Calu3 (cell line): ENCODE results near the gene P2RY2. TPM values are rescaled to one million over a fixed set of nuclear protein-coding genes. Genes with fewer than 3 reads are reported as not detected.

ENCODE experiments used
- BruUV-seq: library from RNA; stranded (reverse); fragments of 400-500 nt; replicated peaks from 2 replicates; lab custom pipeline; 2021; lab: Mats Ljungman, UMichigan
- CTCF ChIA-PET: fragments of 300-600 bp; sonication (Branson Sonifier 250); formaldehyde crosslinking; loops from one replicate; lab custom pipeline; 2022; ENCODE audit warnings: antibody characterized with exemption; lab: Charles Lee
- DNase-seq: peaks from one replicate; pipeline ENCODE4 v3.0.0; 2022
- H3K27ac Mint-ChIP-seq: one replicate; pipeline ENCODE4 v1.8.0; 2022; ENCODE audit warnings: mixed read lengths; ENCODE audit not compliant: unreplicated experiment
- H3K27me3 Mint-ChIP-seq: one replicate; pipeline ENCODE4 v1.8.0; 2022; ENCODE audit warnings: mixed read lengths; ENCODE audit not compliant: unreplicated experiment
- H3K36me3 Mint-ChIP-seq: one replicate; pipeline ENCODE4 v1.8.0; 2022; ENCODE audit warnings: mild to moderate bottlenecking, moderate library complexity, mixed read lengths; ENCODE audit not compliant: insufficient read depth, unreplicated experiment
- H3K4me1 Mint-ChIP-seq: one replicate; pipeline ENCODE4 v1.8.0; 2022; ENCODE audit warnings: mild to moderate bottlenecking, low read depth, mixed read lengths; ENCODE audit not compliant: unreplicated experiment
- H3K4me3 Mint-ChIP-seq: one replicate; pipeline ENCODE4 v1.8.0; 2022; ENCODE audit warnings: mild to moderate bottlenecking, low read depth, moderate library complexity, mixed read lengths; ENCODE audit not compliant: unreplicated experiment
- H3K9me3 Mint-ChIP-seq: one replicate; pipeline ENCODE4 v1.8.0; 2022; ENCODE audit warnings: low read depth, mixed read lengths; ENCODE audit not compliant: unreplicated experiment
- CTCF ChIP-seq: fragments of 200-600 bp; IDR thresholded peaks from one replicate; pipeline ENCODE4 v1.8.0; 2022; ENCODE audit warnings: antibody characterized with exemption; ENCODE audit not compliant: unreplicated experiment
- intact Hi-C: fragments of 100-400 bp; cut with micrococcal nuclease; formaldehyde crosslinking; loops from one replicate; pipeline ENCODE4 v1.10.0; 2022; ENCODE audit not compliant: unreplicated experiment
- total RNA-seq: library from RNA; stranded (reverse); gene quantifications from 2 replicates; pipeline ENCODE4 v1.2.3, GENCODE V29; 2022

The P2RY2 gene
- total RNA-seq, 1 experiment from 2014 or later, result 1.6 TPM

GRCh38 chr11:73199446-73199845 is 18.6 kb upstream of the P2RY2 start:
- CTCF ChIA-PET, result interaction anchor here (0.6 kb wide), 1 partner anchor 290 kb away, joined by 4 read pairs; no protein-coding TSS in a partner anchor
- Mint-ChIP-seq H3K4me1 (peaks cover 40% of the 10 kb centered on the region), H3K27me3 (no peaks in the 10 kb centered on the region), H3K4me3 (no peak overlapping the region), H3K9me3 (no peaks in the 10 kb centered on the region), H3K36me3 (peaks cover 5% of the 10 kb centered on the region), H3K27ac (no peak overlapping the region)
- no TSS peak for BruUV-seq
- intact Hi-C loops, result no loop called here
- no peak for DNase-seq
- TF ChIP-seq CTCF, result no peak

GRCh38 chr11:73200256-73200655 is 17.8 kb upstream of the P2RY2 start:
- no peak overlapping the region for H3K4me3 Mint-ChIP-seq
- H3K27ac Mint-ChIP-seq, result no peak overlapping the region

GRCh38 chr11:73201249-73201648 is 16.8 kb upstream of the P2RY2 start:
- Mint-ChIP-seq H3K27ac (no peak overlapping the region), H3K9me3 (no peaks in the 10 kb centered on the region), H3K36me3 (peaks cover 5% of the 10 kb centered on the region), H3K4me1 (peaks cover 30% of the 10 kb centered on the region), H3K4me3 (no peak overlapping the region), H3K27me3 (no peaks in the 10 kb centered on the region)
- TF ChIP-seq CTCF, result no peak
- intact Hi-C loops, result no loop called here
- DNase-seq, result no peak
- CTCF ChIA-PET, result no interaction called here
- no TSS peak for BruUV-seq

More at GRCh38 chr11:73200256-73200655, 17.8 kb upstream of the P2RY2 start:
- H3K9me3 Mint-ChIP-seq, result no peaks in the 10 kb centered on the region
- peaks cover 5% of the 10 kb centered on the region for H3K36me3 Mint-ChIP-seq
- BruUV-seq, result no TSS peak
- no peak for TF ChIP-seq CTCF
- CTCF ChIA-PET, result no interaction called here
- DNase-seq, result no peak
- H3K27me3 Mint-ChIP-seq, result no peaks in the 10 kb centered on the region
- intact Hi-C loops, result no loop called here
- peaks cover 32% of the 10 kb centered on the region for H3K4me1 Mint-ChIP-seq

- no TSS peak for BruUV-seq
- Mint-ChIP-seq H3K27ac (no peak overlapping the region), H3K9me3 (no peaks in the 10 kb centered on the region), H3K4me1 (peaks cover 37% of the 10 kb centered on the region), H3K36me3 (peaks cover 5% of the 10 kb centered on the region), H3K4me3 (no peak overlapping the region), H3K27me3 (no peaks in the 10 kb centered on the region)
- no peak for TF ChIP-seq CTCF
- intact Hi-C loops, result no loop called here
- DNase-seq, result no peak
- CTCF ChIA-PET, result no interaction called here
These were observed 15.9 kb upstream of the P2RY2 start for GRCh38 chr11:73201888-73202780.
